CD4-positive, alpha-beta T cell treated with Interleukin-6 for 4 hours (primary cell): ENCODE results near the gene SLC6A3.
A peak's percentile ranks its signal among the peaks of the same experiment; 100 is the strongest.
"Not testable (repeated sequence)": the region's sequence is repeated elsewhere in the genome, so short reads cannot be mapped to it uniquely, and the experiment has no call there.

Source experiments
- DNase-seq: peaks from one replicate; pipeline ENCODE4 v3.0.0-alpha.2; 2020; ENCODE audit warnings: mixed read lengths

SLC6A3 gene

GRCh38 chr5:1367149-1367548 is 78.1 kb downstream of the SLC6A3 start:
- no peak for DNase-seq

GRCh38 chr5:1366514-1366913 is 78.7 kb downstream of the SLC6A3 start:
- no peak for DNase-seq

GRCh38 chr5:1364211-1364610 is 81.0 kb downstream of the SLC6A3 start:
- no peak for DNase-seq

GRCh38 chr5:1363581-1363980 is 81.7 kb downstream of the SLC6A3 start:
- no peak for DNase-seq

GRCh38 chr5:1363160-1363559 is 82.1 kb downstream of the SLC6A3 start:
- no peak for DNase-seq

GRCh38 chr5:1362242-1363015 is 82.8 kb downstream of the SLC6A3 start:
- DNase-seq: no peak

GRCh38 chr5:1360861-1361260 is 84.4 kb downstream of the SLC6A3 start:
- no peak for DNase-seq

- not testable (repeated sequence) for DNase-seq
Measured at GRCh38 chr5:1360367-1360766, 84.9 kb downstream of the SLC6A3 start.

- no peak for DNase-seq
Measured at GRCh38 chr5:1359713-1360112, 85.5 kb downstream of the SLC6A3 start.

GRCh38 chr5:1359031-1359645 is 86.1 kb downstream of the SLC6A3 start:
- no peak for DNase-seq

- no peak for DNase-seq
Measured at GRCh38 chr5:1358726-1359025, 86.6 kb downstream of the SLC6A3 start.

GRCh38 chr5:1357946-1358725 is 87.1 kb downstream of the SLC6A3 start:
- DNase-seq: no peak

- no peak for DNase-seq
Measured at GRCh38 chr5:1356873-1357787, 88.1 kb downstream of the SLC6A3 start.

GRCh38 chr5:1354576-1354975 is 90.7 kb downstream of the SLC6A3 start:
- DNase-seq: no peak

GRCh38 chr5:1352231-1353219 is 92.7 kb downstream of the SLC6A3 start:
- DNase-seq: no peak

- no peak for DNase-seq
Measured at GRCh38 chr5:1351156-1351555, 94.1 kb downstream of the SLC6A3 start.

- DNase-seq: peak; percentile 15
Measured at GRCh38 chr5:1349246-1349645, 96.0 kb downstream of the SLC6A3 start.

- no peak for DNase-seq
Measured at GRCh38 chr5:1348986-1349245, 96.3 kb downstream of the SLC6A3 start.

- DNase-seq: no peak
Measured at GRCh38 chr5:1347571-1347970, 97.7 kb downstream of the SLC6A3 start.

- DNase-seq: no peak
Measured at GRCh38 chr5:1346627-1347440, 98.4 kb downstream of the SLC6A3 start.
